ENCODE measurements around the gene FPGT. TPM values are rescaled to one million over a fixed set of nuclear protein-coding genes. Genes with fewer than 3 reads are reported as not detected.

The FPGT gene
- total and polyA plus RNA-seq, 2 donors (not counting 3 experiments of a cell fraction or from before 2014, with no cell fraction given), result 4.3 to 10.9 TPM

DNA sequence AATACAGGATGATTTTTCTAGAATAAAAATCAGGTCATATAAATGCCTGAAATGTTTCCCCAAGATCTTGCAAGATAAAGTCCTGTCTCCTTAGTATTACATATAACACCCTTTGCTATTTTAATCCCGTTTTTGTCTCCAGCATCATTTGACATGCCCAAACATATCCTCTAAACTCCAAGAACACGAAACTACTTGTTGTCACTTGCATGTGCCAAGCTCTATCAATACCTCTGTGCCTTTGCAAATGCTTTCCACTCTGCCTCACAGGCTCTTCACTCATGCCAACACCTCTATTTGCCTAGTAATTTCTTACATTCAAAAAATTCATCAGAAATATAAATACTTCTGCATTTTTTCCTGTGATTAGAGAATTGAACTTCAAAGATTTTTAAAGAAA lies 38.0 kb upstream of the FPGT start:
- FAIRE-seq (no peak), DNase-seq (ENCODE audit: low read depth, low spot score) (no peak)
- Histone ChIP-seq H3K27me3 (ENCODE audit: control insufficient read depth in 2 of 2, insufficient read depth in 2 of 2, low read length in 2 of 2) (no peaks in the 10 kb centered on the region), H3K9me3 (replicated peaks; ENCODE audit: control insufficient read depth, insufficient read depth, low read length) (no peaks in the 10 kb centered on the region), H3K4me2 (ENCODE audit: insufficient read depth, low read length) (no peak overlapping the region), H3K27ac (ENCODE audit: insufficient read depth, low read depth, low read length) (no peak overlapping the region), H2AFZ (ENCODE audit: low read depth, low read length) (no peak overlapping the region), H3K9me1 (replicated peaks; ENCODE audit: control insufficient read depth, extremely low read depth, insufficient read depth, low read length) (no peaks in the 10 kb centered on the region), H3K4me1 (ENCODE audit: control insufficient read depth, extremely low read depth, insufficient read depth, low read length) (no peaks in the 10 kb centered on the region), H3K79me2 (ENCODE audit: control insufficient read depth, insufficient read depth, low read length) (no peaks in the 10 kb centered on the region), H4K20me1 (replicated peaks; ENCODE audit: control insufficient read depth, extremely low read depth, insufficient read depth, low read length) (no peaks in the 10 kb centered on the region), H3K9ac (replicated peaks; ENCODE audit: extremely low read depth, insufficient read depth, low read length) (no peak overlapping the region), H3K36me3 (ENCODE audit: control insufficient read depth in 2 of 2, extremely low read depth in 1 of 2, insufficient read depth in 2 of 2, low read length in 2 of 2) (no peaks in the 10 kb centered on the region), H3K4me3 (replicated peaks in 1 of 3; ENCODE audit: insufficient read depth in 1 of 3, low read depth in 1 of 3, low read length in 3 of 3) (no peak overlapping the region)
- no TSS peak for BruUV-seq (replicated peaks)
- intact Hi-C loops (cut with micrococcal nuclease) (no loop called here), dilution Hi-C loops (cut with MboI; ENCODE audit: extremely low pct_ligation_motif_present, low sequenced_read_pairs) (no loop called here)
- CTCF ChIA-PET, result no interaction called here
- POLR2A ChIA-PET, result no interaction called here
- TF ChIP-seq MYC (IDR thresholded peaks at IDR 0.05; ENCODE audit: low read depth, low read length) (no peak), POLR2AphosphoS5 (IDR thresholded peaks at IDR 0.05; ENCODE audit: insufficient read depth, low read depth, low read length) (no peak), GATA2 (IDR thresholded peaks at IDR 0.05; ENCODE audit: insufficient read depth, insufficient read length, low read depth, low read length) (no peak), POLR2A (IDR thresholded peaks at IDR 0.05; ENCODE audit: low read depth, low read length) (no peak)
- TF ChIP-seq, protein P1, sequence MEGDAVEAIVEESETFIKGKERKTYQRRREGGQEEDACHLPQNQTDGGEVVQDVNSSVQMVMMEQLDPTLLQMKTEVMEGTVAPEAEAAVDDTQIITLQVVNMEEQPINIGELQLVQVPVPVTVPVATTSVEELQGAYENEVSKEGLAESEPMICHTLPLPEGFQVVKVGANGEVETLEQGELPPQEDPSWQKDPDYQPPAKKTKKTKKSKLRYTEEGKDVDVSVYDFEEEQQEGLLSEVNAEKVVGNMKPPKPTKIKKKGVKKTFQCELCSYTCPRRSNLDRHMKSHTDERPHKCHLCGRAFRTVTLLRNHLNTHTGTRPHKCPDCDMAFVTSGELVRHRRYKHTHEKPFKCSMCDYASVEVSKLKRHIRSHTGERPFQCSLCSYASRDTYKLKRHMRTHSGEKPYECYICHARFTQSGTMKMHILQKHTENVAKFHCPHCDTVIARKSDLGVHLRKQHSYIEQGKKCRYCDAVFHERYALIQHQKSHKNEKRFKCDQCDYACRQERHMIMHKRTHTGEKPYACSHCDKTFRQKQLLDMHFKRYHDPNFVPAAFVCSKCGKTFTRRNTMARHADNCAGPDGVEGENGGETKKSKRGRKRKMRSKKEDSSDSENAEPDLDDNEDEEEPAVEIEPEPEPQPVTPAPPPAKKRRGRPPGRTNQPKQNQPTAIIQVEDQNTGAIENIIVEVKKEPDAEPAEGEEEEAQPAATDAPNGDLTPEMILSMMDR (IDR thresholded peaks at IDR 0.05; ENCODE audit: extremely low read depth in 1 of 2, insufficient read depth in 1 of 2, low read depth in 1 of 2, low read length in 2 of 2), result no peak

- FAIRE-seq, result no peak
- Histone ChIP-seq H3K9me3 (replicated peaks; ENCODE audit: control insufficient read depth, insufficient read depth, low read length) (no peaks in the 10 kb centered on the region), H3K4me1 (ENCODE audit: control insufficient read depth, extremely low read depth, insufficient read depth, low read length) (no peaks in the 10 kb centered on the region), H3K4me2 (ENCODE audit: insufficient read depth, low read length) (no peak overlapping the region), H3K4me3 (replicated peaks in 1 of 3; ENCODE audit: insufficient read depth in 1 of 3, low read depth in 1 of 3, low read length in 3 of 3) (no peak overlapping the region), H3K9ac (replicated peaks; ENCODE audit: extremely low read depth, insufficient read depth, low read length) (no peak overlapping the region), H3K36me3 (ENCODE audit: control insufficient read depth in 2 of 2, extremely low read depth in 1 of 2, insufficient read depth in 2 of 2, low read length in 2 of 2) (no peaks in the 10 kb centered on the region), H3K27me3 (ENCODE audit: control insufficient read depth in 2 of 2, insufficient read depth in 2 of 2, low read length in 2 of 2) (no peaks in the 10 kb centered on the region), H3K9me1 (replicated peaks; ENCODE audit: control insufficient read depth, extremely low read depth, insufficient read depth, low read length) (no peaks in the 10 kb centered on the region), H4K20me1 (replicated peaks; ENCODE audit: control insufficient read depth, extremely low read depth, insufficient read depth, low read length) (no peaks in the 10 kb centered on the region), H3K79me2 (ENCODE audit: control insufficient read depth, insufficient read depth, low read length) (no peaks in the 10 kb centered on the region), H3K27ac (ENCODE audit: insufficient read depth, low read depth, low read length) (no peak overlapping the region), H2AFZ (ENCODE audit: low read depth, low read length) (no peak overlapping the region)
- BruUV-seq (replicated peaks), result no TSS peak
- no peak for DNase-seq (ENCODE audit: low read depth, low spot score)
- dilution Hi-C loops (cut with MboI; ENCODE audit: extremely low pct_ligation_motif_present, low sequenced_read_pairs) (no loop called here), intact Hi-C loops (cut with micrococcal nuclease) (no loop called here)
- no peak for TF ChIP-seq GATA2 (IDR thresholded peaks at IDR 0.05; ENCODE audit: insufficient read depth, insufficient read length, low read depth, low read length)
- no peak for TF ChIP-seq MAX (IDR thresholded peaks at IDR 0.05; ENCODE audit: insufficient read depth, insufficient read length)
- TF ChIP-seq, protein P1 (IDR thresholded peaks at IDR 0.05; ENCODE audit: extremely low read depth in 1 of 2, insufficient read depth in 1 of 2, low read depth in 1 of 2, low read length in 2 of 2), result no peak
- TF ChIP-seq MYC (IDR thresholded peaks at IDR 0.05; ENCODE audit: low read depth, low read length), result no peak
- no peak for TF ChIP-seq POLR2A (IDR thresholded peaks at IDR 0.05; ENCODE audit: low read depth, low read length)
- TF ChIP-seq FOS (IDR thresholded peaks at IDR 0.05; ENCODE audit: borderline replicate concordance, insufficient read depth, low read length), result no peak
- no peak for TF ChIP-seq EZH2 (IDR thresholded peaks at IDR 0.05; ENCODE audit: borderline replicate concordance, low read depth, low read length, severe bottlenecking)
- TF ChIP-seq POLR2AphosphoS5 (IDR thresholded peaks at IDR 0.05; ENCODE audit: insufficient read depth, low read depth, low read length), result no peak
- TF ChIP-seq JUN (IDR thresholded peaks at IDR 0.05; ENCODE audit: borderline replicate concordance, insufficient read depth, insufficient read length, low read depth), result no peak
- POLR2A ChIA-PET, result no interaction called here
- CTCF ChIA-PET, result no interaction called here
Observed at GRCh38 chr1:74161497-74161896, 36.5 kb upstream of the FPGT start.

Measured in endothelial cell of umbilical vein (primary cell).